Esophagus mucosa (tissue), 1 donor: ENCODE data around the gene TRPM5. TPM values are rescaled to one million over a fixed set of nuclear protein-coding genes. Genes with fewer than 3 reads are reported as not detected.

Experiments used
- ATAC-seq: fragments of 200-7000 bp; cut with Tn5 transposase; one replicate; pipeline ENCODE4 v1.9.1; 2020
- total RNA-seq: library from RNA; stranded (reverse); gene quantifications from one replicate; pipeline ENCODE4 v1.2.4, GENCODE V29; 2023
- donor health status: DM: yes; HTN: yes; CAD: no.

The TRPM5 gene
- total RNA-seq, 1 donor from 2014 or later = not detected

- no peak for ATAC-seq
Measured at GRCh38 chr11:2402890-2403645, 41.2 kb downstream of the TRPM5 start.

- no peak for ATAC-seq
Measured at GRCh38 chr11:2402106-2402505, 42.2 kb downstream of the TRPM5 start.

- ATAC-seq = peak; percentile 5
Measured at GRCh38 chr11:2401436-2401984, 42.8 kb downstream of the TRPM5 start.

DNA sequence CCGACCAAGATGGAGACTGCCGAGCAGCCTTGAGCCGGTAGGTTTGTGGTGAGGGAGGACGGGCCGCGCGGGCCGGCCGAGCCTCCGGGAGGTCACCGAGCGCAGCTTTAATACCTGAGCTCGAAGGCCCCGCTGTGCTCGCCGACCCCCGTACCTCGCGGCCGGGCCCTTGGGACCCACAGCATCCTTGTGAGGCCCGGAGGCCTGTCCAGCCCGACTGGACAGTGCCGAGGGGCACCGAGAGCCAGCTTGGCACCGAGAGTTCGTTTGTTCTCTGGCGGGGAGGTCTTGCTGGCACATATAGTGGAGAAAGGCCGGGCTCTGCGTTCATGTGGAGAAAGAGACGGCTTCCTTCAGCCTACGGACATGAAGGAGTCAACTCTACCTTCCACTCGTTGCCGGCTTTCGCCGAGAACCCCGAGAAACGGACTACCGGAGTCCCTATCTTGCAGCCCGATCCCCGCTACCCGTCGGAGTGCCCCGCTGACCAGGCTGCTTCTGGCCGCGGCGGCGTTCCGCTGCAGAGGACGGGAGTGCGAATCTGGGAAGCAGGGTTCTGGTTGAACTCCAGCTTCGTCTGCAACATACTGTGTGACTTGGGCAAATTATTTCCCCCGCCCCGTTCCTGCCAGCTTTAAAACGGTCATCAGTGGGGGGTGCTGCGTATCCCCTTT lies 43.4 kb downstream of the TRPM5 start:
- no peak for ATAC-seq

- ATAC-seq = peak; percentile 90
Measured at GRCh38 chr11:2400069-2400761, 44.1 kb downstream of the TRPM5 start, which contains the start of gene TSSC4. TSSC4 (plus strand) TSS chr11:2400750; CDS start chr11:2402634, 1,884 bp downstream.

DNA sequence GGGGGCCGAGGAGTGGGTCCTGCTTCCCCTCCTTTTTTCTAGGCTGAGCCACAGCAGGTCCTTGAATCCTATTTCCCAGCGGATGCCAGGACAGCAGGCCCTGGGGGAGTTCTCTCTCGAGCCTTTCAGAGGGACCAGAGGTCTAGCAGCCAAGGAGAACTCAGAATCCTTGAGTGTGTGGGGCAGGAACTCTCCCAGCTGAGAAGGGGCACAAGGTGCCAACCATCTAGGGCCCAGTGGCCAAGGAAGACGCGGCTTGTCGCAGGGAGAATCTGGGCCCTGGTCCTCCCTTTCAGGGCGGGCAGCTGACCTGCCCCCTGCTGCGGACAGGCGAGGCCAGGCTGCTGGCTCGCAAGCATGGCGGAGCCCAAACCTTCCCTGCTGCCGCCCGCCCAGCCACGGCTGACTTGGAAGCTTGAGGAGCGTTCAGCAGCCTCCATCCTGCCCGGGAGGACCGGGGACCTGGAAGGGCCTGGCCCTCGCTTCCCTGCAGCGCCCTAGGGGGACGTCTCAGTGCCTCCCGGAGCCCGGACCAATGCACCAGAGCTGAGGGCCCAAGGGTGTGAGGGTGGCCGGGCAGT lies 44.7 kb downstream of the TRPM5 start:
- ATAC-seq = no peak

DNA sequence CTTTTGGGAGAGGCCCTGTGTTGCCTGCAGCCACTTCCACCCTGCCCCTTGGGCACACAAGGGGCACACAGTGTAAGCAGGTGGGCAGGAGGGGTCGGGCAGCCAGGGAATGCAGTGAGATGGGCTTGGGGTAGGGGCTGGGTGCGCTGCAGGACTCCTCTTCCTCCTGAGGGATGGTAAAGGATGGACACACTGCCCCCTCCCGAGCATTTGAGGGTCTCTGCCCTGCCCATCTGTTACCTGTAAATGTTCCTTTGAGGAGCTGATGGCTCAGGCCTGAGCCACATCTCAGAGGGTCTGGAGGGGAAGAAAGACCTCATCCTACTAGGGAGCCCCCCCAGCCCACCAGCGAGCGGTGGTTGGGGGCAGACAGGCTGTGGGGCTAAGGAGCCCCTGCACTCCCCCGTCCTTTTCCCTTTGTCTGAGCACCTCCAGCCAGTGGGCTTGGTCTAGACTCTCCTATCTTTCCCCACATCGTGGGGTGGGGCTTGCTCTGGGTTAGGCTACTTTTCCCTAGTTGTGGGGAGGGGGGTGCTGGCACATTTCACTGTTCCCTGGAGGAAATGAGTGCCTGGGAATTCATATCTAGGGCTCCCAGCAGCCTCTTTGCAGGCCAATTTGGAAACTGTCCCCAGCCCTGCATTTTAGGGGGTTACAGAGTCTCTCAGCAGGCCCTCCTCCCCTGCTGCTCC lies 45.5 kb downstream of the TRPM5 start:
- no peak for ATAC-seq

GRCh38 chr11:2397005-2397404 lies 47.3 kb downstream of the TRPM5 start:
- ATAC-seq = no peak

DNA sequence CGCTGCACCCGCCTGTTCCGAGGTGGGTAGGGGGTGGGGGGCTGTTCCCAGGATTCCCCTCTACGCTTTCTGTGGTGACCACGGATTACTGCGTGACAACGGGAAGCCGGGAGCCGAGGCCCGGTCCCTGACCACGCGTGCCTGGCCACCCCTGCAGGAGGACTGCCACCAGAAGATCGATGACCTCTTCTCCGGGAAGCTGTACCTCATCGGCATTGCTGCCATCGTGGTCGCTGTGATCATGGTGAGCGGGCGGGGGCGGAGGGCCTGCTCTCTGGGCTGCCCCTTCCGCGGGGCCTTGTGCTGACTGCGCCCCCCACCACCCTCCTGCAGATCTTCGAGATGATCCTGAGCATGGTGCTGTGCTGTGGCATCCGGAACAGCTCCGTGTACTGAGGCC lies 47.8 kb downstream of the TRPM5 start:
- no peak for ATAC-seq

GRCh38 chr11:2395856-2396255 lies 48.5 kb downstream of the TRPM5 start:
- no peak for ATAC-seq

DNA sequence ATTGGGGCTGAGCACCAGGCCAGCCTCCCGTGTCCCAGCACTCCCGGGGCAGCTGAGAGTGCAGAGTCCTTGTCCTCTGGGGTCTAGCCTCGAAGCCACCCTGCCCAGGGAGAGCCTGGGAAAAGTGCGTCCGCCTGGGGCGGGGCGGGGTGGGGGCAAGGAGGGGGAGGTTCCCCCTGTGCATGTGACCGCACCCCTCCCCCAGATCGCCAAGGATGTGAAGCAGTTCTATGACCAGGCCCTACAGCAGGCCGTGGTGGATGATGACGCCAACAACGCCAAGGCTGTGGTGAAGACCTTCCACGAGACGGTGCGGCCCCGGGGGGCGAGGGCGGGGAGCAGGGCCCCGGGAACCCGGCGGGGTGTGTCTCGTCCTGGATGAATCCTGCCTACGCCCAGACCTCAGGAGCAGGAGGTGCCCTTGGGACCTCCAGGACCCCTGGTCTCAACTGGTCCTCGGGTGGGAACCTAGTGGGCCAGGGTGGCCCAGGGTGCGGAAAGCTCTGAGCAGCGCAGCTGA lies 49.0 kb downstream of the TRPM5 start:
- ATAC-seq = no peak

GRCh38 chr11:2394818-2395105 lies 49.6 kb downstream of the TRPM5 start:
- ATAC-seq = no peak

Other genes starting within 250 kb of the TRPM5 start
- 2.0 TPM for gene ASCL2, start 173.9 kb downstream of the TRPM5 start, total RNA-seq
- 0.08 TPM for gene C11orf21, start 142.6 kb downstream of the TRPM5 start, total RNA-seq
- not detected for gene TSPAN32, start 142.5 kb downstream of the TRPM5 start, total RNA-seq
- 150 TPM for gene CD81, start 67.2 kb downstream of the TRPM5 start, total RNA-seq
- gene TSSC4, start 43.8 kb downstream of the TRPM5 start, total RNA-seq = 36.7 TPM
- 1.6 TPM for gene KCNQ1, start 494 bp upstream of the TRPM5 start, total RNA-seq